Lower leg skin (tissue), 4 donors: ENCODE data around the gene IGFBP6. TPM values are rescaled to one million over a fixed set of nuclear protein-coding genes. Genes with fewer than 3 reads are reported as not detected.

Experiments used
- DNase-seq, 2 donors: peaks; one replicate each; pipeline ENCODE4 v3.0.0-alpha.2; 2019; ENCODE audit warnings: low spot score in 2 of 2
- H3K4me3 ChIP-seq: fragments of 200-600 bp; sonication (generic); 2 replicates; pipeline ENCODE4 v1.5.1; 2017; ENCODE audit warnings: mild to moderate bottlenecking, low read depth; ENCODE audit not compliant: poor library complexity, severe bottlenecking
- POLR2A ChIP-seq, 2 donors: fragments of 450-650 bp; IDR thresholded peaks; one replicate each; pipeline ENCODE4 v1.6.1; 2016 to 2017; ENCODE audit warnings: antibody characterized with exemption in 2 of 2, mild to moderate bottlenecking in 1 of 2, moderate library complexity in 1 of 2
- WGBS, 2 donors: methylation state at CpG; one replicate each; pipeline ENCODE4 v1.1.5; 2018; 5-methylcytosine and 5-hydroxymethylcytosine counted together
- intact Hi-C: fragments of 100-400 bp; cut with DNase I; formaldehyde crosslinking; loops from one replicate; pipeline ENCODE4 v1.15.0; 2023; ENCODE audit warnings: low total_unique reads
- total RNA-seq, 4 donors: library from RNA; depleted of rRNA; stranded (reverse); fragments of >200 nt; gene quantifications; one replicate each; pipeline ENCODE4 v1.1.0, GENCODE V29; 2016
- TF ChIP-seq, protein P1 (sequence below), 3 donors: fragments of 450-650 bp; IDR thresholded peaks; one replicate each; pipeline ENCODE4 v1.5.1; 2016; ENCODE audit warnings: antibody characterized with exemption in 3 of 3, mild to moderate bottlenecking in 3 of 3, moderate library complexity in 2 of 3

Gene IGFBP6
- total RNA-seq, 4 donors from 2014 or later: 22.0 to 508 (median 68.9) TPM

DNA sequence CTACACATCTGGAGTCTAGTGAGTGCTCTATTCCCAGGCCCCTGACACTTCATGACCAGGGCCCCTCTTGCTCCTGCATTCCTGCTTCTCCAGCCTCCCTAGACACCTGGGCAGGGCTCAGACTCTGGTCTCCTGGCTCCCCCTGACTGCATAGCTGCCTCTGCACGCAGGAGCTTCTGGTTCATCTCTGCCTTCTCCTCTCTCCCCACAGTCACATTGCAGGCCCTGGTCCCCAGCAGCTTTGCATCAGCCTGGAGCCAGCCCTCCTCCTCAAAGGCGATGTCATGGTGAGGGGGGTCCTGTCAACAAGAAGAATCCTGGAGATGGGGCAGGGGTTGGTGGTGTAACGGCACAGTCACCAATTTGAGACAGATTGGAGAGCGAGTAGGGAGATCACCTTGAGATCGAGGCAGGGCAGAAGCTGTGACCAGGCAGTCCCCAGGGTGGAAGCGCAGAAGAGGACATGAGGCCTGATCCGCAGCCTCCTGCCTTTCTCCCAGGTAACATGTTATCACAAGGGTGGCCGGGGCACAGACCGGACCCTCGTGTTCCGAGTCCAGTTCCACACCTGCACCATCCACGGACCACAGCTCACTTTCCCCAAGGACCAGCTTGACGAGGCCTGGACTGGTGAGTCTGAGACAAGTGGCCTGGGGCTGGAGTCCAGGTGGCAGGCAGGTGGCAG is 39.5 kb upstream of the IGFBP6 start:
- no peak overlapping the region for H3K4me3 ChIP-seq
- intact Hi-C loops: no loop called here
- peak in 1 of 2 donors; percentile 84 for DNase-seq
- 88 to 89% methylated on average over 13 of the region's 13 CpGs for WGBS, 2 donors
- TF ChIP-seq, protein P1, sequence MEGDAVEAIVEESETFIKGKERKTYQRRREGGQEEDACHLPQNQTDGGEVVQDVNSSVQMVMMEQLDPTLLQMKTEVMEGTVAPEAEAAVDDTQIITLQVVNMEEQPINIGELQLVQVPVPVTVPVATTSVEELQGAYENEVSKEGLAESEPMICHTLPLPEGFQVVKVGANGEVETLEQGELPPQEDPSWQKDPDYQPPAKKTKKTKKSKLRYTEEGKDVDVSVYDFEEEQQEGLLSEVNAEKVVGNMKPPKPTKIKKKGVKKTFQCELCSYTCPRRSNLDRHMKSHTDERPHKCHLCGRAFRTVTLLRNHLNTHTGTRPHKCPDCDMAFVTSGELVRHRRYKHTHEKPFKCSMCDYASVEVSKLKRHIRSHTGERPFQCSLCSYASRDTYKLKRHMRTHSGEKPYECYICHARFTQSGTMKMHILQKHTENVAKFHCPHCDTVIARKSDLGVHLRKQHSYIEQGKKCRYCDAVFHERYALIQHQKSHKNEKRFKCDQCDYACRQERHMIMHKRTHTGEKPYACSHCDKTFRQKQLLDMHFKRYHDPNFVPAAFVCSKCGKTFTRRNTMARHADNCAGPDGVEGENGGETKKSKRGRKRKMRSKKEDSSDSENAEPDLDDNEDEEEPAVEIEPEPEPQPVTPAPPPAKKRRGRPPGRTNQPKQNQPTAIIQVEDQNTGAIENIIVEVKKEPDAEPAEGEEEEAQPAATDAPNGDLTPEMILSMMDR (IDR thresholded peaks at IDR 0.05): no peak
- TF ChIP-seq POLR2A (IDR thresholded peaks at IDR 0.05): no peak

DNA sequence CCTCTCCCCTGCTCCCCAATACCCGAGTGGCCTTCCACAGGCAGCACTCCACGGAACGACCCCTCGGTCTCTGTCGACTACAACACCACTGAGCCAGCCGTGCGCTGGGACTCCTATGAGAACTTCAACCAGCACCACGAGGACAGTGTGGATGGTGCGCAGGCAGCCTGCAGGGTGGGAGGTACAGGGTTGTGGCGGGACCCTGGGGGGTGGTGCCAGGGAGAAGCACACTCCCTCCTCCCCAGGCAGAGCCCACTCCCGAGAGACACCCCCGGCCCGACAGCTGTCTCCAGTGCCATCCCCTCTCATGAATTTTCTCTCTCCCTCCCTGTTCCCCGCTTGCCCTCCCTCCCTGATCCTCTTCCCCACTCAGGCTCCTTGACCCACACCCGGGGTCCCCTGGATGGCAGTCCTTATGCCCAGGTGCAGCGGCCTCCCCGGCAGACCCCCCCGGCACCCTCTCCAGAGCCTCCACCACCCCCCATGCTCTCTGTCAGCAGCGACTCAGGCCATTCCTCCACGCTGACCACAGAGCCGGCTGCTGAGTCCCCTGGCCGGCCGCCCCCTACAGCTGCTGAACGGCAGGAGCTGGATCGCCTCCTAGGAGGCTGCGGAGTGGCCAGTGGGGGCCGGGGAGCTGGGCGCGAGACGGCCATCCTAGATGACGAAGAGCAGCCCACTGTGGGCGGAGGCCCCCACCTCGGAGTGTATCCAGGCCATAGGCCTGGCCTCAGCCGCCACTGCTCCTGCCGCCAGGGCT is 38.6 kb upstream of the IGFBP6 start:
- no peak overlapping the region for H3K4me3 ChIP-seq
- intact Hi-C loops: no loop called here
- 81 to 84% methylated on average over 24 to 27 of the region's 35 CpGs for WGBS, 2 donors
- peak in 1 of 2 donors; percentile 15 for DNase-seq
- TF ChIP-seq POLR2A (IDR thresholded peaks at IDR 0.05): no peak
- TF ChIP-seq, protein P1 (IDR thresholded peaks at IDR 0.05): no peak

DNA sequence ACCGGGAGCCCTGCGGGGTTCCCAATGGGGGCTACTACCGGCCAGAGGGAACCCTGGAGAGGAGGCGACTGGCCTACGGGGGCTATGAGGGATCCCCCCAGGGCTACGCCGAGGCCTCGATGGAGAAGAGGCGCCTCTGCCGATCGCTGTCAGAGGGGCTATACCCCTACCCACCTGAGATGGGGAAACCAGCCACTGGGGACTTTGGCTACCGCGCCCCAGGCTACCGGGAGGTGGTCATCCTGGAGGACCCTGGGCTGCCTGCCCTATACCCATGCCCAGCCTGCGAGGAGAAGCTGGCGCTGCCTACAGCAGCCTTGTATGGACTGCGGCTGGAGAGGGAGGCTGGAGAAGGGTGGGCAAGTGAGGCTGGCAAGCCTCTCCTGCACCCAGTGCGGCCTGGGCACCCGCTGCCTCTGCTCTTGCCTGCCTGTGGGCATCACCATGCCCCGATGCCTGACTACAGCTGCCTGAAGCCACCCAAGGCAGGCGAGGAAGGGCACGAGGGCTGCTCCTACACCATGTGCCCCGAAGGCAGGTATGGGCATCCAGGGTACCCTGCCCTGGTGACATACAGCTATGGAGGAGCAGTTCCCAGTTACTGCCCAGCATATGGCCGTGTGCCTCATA is 37.9 kb upstream of the IGFBP6 start:
- intact Hi-C loops: loop anchor here (10.0 kb wide), 1 partner anchor 135 kb away; no protein-coding TSS in a partner anchor
- TF ChIP-seq, protein P1 (IDR thresholded peaks at IDR 0.05): no peak
- no peak for TF ChIP-seq POLR2A (IDR thresholded peaks at IDR 0.05)
- 14 to 87% methylated on average over 1 to 24 of the region's 24 CpGs for WGBS, 2 donors
- no peak overlapping the region for H3K4me3 ChIP-seq
- peak in 1 of 2 donors; percentile 15 for DNase-seq

DNA sequence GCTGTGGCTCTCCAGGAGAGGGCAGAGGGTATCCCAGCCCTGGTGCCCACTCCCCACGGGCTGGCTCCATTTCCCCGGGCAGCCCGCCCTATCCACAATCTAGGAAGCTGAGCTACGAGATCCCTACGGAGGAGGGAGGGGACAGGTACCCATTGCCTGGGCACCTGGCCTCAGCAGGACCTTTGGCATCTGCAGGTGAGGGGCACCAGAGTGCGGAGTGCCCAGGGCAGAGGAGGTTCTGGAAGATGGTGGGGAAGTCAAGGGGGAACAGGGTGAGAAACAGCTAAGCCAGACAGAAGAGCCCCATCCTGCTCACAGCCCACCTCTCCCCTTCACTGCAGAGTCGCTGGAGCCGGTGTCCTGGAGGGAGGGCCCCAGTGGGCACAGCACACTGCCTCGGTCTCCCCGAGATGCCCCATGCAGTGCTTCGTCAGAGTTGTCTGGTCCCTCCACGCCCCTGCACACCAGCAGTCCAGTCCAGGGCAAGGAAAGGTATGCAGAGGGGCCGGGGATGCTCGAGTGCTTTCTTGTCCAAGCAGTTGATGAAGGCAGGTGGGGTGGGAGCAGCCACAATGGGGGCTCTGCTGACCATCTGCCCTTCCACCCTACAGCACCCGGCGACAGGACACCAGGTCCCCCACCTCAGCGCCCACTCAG is 37.3 kb upstream of the IGFBP6 start:
- peak in 1 of 2 donors; percentile 87 for DNase-seq
- no peak overlapping the region for H3K4me3 ChIP-seq
- 83 to 89% methylated on average over 15 to 16 of the region's 17 CpGs for WGBS, 2 donors
- intact Hi-C loops: loop anchor here (10.0 kb wide), 1 partner anchor 135 kb away; no protein-coding TSS in a partner anchor
- TF ChIP-seq POLR2A (IDR thresholded peaks at IDR 0.05): no peak
- TF ChIP-seq, protein P1 (IDR thresholded peaks at IDR 0.05): no peak

DNA sequence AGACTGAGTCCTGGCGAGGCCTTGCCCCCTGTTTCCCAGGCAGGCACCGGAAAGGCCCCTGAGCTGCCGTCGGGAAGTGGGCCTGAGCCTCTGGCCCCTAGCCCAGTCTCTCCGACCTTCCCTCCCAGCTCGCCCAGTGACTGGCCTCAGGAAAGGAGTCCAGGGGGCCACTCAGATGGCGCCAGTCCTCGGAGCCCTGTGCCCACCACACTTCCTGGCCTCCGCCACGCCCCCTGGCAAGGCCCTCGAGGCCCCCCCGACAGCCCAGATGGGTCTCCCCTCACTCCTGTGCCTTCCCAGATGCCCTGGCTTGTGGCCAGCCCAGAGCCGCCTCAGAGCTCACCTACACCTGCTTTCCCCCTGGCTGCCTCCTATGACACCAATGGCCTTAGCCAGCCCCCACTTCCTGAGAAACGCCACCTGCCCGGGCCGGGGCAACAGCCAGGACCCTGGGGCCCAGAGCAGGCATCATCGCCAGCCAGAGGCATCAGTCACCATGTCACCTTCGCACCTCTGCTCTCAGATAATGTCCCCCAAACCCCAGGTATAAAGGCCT is 36.7 kb upstream of the IGFBP6 start:
- intact Hi-C loops: loop anchor here (10.0 kb wide), 1 partner anchor 134 kb away; no protein-coding TSS in a partner anchor
- WGBS, 2 donors: 52 to 59% methylated on average over 17 to 18 of the region's 18 CpGs
- H3K4me3 ChIP-seq: no peak overlapping the region
- TF ChIP-seq POLR2A (IDR thresholded peaks at IDR 0.05): no peak
- TF ChIP-seq, protein P1 (IDR thresholded peaks at IDR 0.05): no peak
- DNase-seq: peak; percentile 22 to 87
